Activated CD8-positive, alpha-beta memory T cell treated with anti-CD3 and anti-CD28 coated beads for 24 hours (primary cell): Measurements from ENCODE around the gene SLC44A3.

Experiments
- DNase-seq: peaks from one replicate; pipeline ENCODE4 v3.0.0-alpha.2; 2020

SLC44A3 gene, protein sequence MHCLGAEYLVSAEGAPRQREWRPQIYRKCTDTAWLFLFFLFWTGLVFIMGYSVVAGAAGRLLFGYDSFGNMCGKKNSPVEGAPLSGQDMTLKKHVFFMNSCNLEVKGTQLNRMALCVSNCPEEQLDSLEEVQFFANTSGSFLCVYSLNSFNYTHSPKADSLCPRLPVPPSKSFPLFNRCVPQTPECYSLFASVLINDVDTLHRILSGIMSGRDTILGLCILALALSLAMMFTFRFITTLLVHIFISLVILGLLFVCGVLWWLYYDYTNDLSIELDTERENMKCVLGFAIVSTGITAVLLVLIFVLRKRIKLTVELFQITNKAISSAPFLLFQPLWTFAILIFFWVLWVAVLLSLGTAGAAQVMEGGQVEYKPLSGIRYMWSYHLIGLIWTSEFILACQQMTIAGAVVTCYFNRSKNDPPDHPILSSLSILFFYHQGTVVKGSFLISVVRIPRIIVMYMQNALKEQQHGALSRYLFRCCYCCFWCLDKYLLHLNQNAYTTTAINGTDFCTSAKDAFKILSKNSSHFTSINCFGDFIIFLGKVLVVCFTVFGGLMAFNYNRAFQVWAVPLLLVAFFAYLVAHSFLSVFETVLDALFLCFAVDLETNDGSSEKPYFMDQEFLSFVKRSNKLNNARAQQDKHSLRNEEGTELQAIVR

DNA sequence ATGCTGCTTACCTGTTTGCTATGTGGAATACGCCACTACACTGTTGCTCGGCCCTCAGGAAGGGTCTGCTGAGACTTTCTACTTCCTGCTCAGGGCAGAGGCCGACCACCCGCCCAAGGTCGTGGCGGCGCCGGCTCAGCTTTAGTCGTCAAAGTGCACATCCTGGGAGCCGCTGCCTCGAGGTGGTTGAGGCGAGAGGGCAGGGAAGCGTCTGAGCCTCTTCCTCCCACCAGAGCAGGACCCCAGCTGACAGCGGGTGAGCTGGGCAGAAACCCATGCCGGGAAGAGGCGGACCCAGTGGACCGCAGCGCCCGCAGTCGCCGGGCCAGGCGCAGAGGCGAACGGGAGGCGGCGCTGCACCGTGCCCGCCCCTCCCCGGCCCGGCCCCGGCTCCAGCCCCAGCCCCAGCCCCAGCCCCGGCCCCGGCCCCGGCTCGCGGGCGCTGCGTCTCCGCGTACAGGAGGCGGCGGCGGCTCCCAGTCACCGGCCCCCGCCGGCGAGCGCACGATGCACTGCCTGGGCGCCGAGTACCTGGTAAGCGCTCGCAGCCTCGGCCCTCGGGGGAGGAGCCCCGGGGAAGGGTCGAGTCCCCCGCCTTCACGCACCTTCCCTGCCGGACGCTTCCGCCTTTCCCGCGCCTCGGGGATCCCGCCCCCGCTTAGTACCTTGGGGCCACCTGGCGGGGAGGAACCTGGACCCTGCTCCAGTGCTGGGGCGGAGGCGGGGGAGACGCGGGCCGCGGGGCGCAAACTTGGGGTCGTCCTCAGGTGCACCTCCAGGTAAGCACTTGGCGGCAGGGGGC, at the start of gene SLC44A3:
Gene SLC44A3 (plus strand): TSS at position 413 of the 802 bp plus-strand sequence. CDS start 95 bp downstream, at position 508.
- DNase-seq, result peak; percentile 61

DNA sequence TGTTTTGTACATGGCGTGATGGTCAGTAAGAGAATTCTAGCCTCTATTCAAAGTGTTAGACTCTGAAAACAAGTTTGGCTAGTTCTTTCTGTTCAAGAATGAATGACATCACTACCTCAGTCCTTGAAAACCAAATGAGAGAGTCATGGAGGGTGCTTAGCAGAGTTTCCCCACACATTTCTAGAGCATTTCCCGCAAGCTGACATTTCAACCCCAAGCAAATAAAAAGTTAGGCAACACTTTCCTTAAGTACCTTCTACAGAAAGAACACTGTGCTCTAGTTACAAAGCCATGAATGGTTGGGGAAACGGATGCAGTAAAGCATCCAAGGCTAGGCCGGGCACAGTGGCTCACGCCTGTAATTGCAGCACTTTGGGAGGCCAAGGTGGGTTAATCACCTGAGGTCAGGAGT, 47.9 kb upstream of the SLC44A3 start:
- no peak for DNase-seq

DNA sequence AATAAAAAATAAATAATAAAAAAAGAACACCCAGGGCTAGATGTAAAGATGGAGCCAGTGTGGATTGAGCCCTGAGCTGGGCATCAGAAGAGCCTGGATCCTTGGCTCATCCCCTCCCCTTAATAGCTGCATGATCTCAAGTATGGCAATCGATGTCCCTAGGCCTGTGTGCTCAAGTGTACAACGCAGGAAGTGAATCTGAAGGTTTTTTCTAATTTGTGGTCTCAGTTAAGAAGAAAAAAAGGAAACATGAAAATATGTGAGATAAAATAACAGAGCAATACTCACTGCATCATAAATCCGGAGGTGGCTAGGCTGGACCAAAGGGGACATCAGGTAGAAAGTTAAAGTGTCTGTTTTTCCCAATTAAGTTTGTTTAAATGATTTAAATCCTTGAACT, 47.3 kb upstream of the SLC44A3 start:
- no peak for DNase-seq

DNA sequence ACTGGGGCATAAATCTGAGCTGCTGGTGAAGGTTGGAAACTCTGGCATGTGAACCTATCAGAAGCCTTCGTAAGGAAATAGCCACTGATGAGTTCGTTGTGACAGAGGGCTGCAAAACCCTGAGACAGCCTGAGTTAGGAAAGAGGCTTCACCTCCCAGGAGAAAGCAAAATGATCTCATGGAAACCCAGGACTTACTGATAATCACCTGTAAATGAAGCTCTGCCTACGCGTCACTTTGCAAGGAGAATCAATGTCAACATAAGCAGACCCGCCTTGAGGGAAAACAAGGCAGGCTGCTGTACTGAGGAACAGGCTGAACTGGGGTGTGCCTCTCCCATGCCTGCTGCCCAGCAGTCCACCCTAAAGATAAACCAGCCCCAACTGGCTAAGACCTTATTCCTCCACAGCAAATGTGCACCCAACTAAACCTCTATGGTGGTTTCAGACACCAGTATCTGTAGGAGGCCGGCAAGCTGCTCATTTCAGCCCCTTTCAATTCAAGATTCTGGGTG, 46.8 kb upstream of the SLC44A3 start:
- no peak for DNase-seq

DNA sequence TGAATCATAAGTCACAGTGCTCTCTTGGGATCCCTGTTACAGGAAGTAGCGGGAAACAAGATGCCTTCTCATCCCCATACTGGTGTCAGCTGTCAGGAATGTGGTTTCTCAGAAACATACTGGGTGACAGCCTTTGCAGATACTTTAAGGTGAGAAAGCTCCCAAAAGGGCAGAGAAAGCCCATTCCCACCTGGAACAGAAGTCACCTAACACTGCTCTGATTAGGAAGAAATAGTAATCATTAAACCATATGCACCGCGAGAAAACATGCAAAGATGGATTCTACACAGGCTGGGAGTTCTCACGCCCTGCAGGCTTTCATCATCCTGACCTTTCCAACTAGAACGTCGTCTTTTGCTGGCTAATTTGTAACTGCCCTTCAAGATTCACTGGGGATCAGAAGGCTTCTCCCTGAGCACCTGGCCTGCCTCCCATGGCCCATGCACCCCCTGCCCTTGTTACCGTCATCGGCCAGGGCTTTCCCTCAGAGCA, 46.2 kb upstream of the SLC44A3 start:
- no peak for DNase-seq

DNA sequence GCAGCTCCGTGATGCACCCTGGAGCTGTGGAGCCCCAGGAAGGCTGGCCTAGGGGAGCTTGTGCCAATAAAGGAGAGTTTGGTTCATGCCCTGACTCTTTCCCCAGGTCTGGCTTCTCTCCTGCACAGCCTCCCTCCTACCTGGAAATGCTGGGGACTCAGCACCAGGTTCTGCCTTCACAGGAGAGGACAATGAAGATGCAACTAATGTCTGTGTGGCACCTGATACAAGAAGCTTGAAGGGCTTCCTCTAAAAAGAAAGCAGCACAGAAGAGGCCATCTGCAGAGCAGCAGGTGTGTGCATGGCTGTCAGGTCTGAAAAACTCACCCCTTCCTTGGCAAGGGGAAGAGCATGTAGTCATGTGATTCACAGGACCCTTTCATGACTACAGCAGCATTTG, 43.7 kb upstream of the SLC44A3 start:
- no peak for DNase-seq

DNA sequence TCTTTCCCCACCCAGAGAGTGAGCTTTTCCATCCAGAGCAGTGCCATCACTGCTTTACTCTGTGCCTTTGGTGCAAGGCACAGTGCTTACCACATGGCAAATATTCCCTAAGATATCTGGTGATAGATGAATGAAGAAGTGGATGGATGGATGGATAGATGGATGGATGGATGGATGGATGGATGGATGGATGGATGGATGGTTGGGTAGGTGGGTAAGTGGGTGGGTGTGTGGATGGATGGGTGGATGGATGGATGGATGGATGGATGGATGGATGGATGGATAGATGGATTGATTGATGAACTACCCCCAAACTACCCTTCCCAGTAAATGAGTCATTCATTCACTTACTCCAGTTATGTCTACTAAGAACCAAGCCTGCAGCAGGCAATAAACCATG, 42.9 kb upstream of the SLC44A3 start:
- DNase-seq, result no peak

DNA sequence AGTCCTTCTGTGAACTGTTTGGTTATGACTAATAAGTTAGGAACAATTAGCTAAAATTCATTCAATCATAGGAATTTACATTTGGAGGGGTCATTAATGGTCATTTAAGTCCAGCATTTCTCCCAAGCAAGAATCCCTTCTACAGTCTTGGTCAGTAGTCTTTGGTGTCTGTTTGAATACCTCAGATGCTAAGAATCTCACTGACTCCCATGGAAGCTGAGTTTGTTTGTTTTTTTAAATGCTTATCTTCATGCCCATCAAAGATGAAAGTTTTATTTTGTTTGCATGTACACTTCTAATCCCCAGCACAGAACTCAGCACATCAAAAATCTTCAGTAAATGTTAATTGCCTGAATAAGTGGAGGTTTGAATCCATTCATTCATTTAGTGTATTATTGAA, 41.3 kb upstream of the SLC44A3 start:
- DNase-seq, result no peak

DNA sequence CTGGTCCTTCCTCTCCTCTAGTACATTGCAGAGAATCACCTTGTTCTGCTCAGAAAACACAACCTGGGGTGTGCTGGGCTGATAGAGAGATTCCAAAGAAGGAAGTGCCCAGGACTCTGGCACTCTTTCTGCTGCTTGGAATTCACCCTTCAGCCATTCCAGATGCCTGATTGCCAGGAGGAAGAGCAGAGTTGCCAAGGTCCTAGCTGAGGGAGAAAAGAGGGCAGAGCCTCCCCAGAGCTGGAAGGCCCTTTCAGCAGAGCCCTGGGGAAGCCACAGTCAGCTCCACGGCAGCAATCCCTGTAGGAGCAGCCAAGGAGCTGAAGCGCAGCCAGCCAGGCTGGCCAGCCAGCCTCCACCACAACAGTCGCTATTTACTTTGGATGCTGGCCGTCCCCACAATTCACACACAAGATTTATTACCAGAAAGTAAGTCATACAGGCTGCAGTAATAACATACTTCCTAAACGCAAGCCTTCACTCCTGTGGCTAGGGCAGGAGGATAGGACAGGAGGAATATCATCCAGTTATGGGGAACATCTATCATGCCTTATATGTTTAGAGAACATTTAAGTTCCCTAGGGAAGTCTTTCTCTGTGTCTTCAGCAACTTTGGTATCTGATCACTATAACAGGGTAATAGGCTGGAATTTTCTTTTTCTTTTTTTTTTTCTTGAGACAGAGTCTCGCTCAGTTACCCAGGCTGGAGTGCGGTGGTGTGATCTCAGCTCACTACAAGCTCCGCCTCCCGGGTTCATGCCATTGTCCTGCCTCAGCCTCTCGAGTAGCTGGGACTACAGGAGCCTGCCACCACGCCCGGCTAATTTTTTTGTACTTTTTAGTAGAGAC, 36.6 kb upstream of the SLC44A3 start:
- no peak for DNase-seq

DNA sequence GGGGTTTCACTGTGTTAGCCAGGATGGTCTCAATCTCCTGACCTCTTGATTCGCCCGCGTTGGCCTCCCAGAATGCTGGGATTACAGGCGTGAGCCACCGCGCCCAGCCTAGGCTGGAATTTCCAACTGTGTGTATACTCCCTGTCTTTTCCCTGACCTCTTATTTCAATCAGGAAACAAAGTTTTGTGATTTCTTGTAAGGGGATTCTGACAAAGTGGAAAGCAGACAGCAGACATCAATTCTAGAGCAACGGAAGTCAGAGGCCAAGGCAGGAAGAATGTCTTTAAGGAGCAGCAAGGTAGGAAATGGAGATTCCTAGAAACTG, 36.0 kb upstream of the SLC44A3 start:
- DNase-seq, result no peak

DNA sequence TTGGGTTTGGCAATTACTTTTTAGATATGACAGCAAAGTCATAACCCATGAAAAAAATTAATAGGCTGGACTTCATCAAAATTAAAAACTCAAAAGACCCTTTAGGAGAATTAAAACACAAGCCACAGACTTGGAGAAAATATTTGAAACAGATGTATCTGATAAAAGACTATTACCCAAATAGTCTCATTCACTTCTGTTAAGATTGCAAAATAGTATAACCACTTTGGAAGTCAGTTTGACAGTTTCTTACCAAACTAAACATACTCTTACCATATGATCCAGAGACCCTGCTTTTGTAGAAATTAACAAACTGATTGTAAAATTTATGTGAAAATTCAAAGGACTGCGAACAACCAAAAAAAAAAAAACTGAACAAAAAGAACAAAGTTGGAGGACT, 32.5 kb upstream of the SLC44A3 start:
- no peak for DNase-seq

DNA sequence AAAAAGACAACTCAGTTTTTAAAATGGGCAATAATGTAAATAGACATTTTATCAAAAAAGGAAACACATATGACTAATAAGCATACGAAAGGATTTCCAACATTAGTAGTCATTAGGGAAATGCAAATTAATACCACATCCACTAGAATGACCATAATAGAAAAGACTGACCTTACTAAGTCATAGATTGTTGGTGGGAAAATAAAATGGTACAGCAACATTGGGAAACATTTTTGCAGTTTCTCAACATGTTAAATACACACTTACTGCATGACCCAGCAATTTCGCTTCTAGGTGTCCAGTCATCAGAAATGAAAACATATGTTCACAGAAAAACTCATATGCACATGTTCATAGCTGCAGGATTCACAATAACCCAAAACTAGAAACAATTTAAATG, 29.9 kb upstream of the SLC44A3 start:
- DNase-seq, result no peak

DNA sequence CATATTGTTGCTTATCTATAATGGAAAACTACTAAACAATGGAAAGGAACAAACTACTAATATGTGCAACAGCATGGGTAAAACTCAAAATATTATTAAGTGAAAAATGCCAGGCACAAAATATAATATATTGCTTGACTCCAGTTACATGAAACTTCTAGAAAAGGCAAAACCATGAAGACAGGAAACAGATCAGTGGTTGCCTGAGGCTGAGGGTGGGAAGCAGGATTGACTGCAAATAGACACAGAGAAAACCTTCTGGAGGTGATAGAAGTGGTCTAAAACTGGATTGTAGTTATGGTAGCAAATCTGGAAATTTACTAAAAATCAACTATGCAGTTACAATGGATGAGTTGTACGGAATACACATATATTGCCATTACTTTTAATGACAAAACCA, 29.5 kb upstream of the SLC44A3 start:
- no peak for DNase-seq

DNA sequence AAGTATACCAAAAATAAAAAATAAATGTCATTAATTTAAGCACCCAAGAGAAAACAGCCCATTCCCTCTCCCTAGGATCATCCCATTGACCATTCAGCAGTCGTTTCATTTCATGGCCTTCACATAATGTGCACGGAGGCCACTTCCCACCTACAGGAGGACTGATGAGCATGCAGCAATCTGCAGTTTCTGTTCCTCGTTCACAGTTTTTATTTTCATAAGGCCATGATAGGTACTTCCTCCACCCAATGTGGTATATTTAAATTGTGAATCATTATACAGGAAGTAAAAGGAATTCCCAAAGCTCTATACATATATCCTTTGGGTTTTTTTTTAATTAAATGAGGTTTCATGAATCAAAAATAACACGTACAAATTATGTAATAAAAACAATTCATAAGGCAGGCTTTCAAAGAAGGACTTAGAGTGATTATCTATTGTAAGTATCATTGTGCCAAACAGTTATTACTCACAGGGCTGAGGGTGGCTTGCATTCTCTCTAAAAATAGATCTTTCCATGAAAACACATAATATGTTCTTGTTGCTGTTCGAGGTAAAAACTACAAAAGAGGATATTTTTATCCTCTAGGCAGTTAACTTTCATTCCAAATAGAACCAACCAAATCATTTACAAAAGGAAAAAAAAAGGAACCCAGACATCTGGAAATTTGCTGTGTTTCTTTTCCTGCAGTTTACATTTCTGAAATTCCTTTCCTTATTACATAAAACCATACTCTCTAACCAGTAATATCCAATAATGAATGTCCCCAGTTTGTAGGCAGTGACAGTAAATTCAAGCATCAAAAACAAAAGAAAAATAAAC, 27.5 kb upstream of the SLC44A3 start:
- DNase-seq, result no peak

DNA sequence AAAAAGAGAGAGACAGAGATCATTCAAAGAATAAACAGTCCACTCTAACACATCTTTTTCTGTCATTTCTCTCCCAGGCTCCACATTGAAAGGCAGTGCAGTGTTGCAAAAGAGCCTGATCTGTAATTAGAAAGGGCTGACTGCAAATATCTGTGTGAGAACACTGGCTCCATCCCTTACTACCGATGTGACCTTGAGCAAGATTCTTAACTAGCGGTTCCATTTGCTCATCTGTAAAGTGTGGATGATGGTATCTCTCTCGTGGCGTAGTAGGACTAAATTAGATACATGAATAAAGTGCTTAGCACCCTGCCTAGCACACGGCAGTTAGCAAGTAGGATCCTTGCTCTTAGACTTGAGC, 26.9 kb upstream of the SLC44A3 start:
- no peak for DNase-seq

DNA sequence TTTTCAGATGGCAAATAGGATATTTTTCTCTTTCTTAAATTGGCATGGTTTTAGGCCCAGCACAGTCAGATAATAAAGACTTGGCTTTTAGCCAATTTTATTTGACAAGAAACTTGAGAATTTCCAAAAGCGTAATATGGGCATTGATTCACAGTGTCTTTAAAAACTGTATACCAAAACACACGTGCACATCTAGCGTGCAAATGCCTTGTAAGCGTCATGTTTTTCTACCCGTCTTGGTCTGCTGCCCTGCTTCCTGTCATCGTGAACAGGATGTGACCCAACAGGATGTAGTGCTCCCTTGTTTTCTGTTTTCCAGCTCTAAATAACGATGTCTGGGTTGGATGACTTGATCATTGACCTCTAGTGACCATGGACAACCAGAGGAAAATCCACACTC, 24.7 kb upstream of the SLC44A3 start:
- DNase-seq, result no peak

DNA sequence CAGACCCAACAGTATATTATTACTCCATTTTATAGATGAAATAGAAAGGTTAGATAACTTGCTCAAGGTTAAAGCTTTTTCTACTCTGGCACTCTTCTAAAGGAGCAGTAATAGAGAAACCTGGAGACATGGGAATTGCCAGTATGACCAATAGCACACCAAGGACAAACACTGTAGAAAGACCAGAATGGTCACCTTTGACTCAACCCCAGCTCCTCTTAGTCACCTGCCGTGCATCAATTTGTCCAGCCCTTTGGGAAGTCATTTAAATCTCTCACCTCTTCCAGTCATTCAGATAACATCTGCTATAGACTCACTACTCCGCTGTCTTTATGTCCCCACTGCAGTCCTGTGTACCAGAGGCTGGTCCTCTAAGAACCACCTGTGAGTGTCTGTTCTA, 23.9 kb upstream of the SLC44A3 start:
- DNase-seq, result no peak

DNA sequence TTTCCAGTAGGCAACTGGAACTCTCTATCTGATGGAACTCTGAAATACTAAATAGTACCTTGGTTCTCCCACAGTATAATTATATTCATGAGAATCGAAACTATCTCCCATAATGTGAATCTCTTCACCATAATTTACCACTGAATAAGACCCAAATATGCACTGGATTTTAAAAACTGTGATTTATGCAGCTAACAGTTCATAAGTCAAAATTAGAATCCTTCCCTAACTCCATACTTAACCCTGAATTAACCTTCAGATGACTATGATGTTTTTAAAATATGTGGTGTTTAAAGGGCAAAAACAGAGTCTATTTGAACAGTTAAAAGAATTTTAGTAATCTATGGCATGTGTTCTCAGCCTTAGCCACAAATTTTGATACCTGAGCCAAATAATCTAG, 22.9 kb upstream of the SLC44A3 start:
- no peak for DNase-seq

DNA sequence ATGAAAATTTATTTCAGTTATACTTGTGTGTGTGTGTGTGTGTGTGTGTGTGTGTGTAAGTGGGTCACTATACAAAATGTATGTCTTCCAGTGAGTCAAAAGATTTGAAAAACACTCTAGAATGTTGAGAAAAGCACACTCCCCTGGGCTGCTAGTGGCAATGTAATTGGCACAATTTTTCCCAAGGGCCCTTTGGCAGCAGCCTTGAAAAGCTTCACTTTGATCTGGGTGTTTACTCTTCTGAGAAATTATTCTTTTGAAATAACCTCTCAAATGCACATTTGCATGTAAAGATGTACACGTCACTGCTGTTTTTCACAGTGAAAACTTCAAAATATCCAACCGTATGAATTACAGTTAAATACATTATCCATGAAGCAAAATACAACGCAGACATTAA, 22.1 kb upstream of the SLC44A3 start:
- DNase-seq, result no peak

DNA sequence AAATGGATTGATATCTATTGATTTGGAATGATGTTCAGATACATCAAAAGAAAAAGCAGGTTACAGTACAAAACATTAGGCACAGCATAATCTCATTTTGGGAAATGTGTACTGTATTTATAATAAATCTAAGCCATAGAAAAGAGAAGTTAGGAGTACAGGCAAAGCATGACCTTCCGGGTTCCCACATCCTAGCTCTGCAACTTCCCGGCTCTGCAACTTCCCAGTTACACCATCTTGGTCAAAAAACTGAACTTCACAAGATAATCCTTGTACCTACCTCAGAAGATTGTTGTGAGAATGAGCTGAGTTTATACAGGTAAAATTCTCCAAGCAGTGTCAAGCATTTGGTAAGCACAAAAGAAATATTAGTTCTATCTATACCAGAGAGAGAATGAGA, 21.7 kb upstream of the SLC44A3 start:
- no peak for DNase-seq

DNA sequence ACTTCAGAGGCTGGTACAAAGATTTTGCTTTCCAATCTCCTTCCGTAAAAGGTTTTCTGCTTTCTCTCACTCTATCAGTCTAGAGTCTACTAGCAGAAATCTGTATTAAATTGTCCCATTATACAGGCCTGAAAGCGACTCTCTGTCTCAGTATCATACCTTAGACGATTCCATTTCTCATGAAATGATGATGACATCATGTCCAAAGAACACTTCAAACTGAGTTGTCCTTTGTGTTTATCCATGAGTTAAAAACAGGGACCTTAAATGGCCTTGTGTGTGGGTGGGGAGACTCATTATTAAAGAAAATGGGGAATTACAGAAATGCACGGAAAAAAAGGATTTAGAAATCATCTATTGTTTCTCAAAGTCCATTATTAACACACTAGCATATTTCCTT, 21.0 kb upstream of the SLC44A3 start:
- DNase-seq, result no peak
